Adrenal gland (tissue), 12 donors: ENCODE results near the gene SUPT7L. TPM values are rescaled to one million over a fixed set of nuclear protein-coding genes. Genes with fewer than 3 reads are reported as not detected.
"Not testable (repeated sequence)": the region's sequence is repeated elsewhere in the genome, so short reads cannot be mapped to it uniquely, and the experiment has no call there.

Source experiments
- DNase-seq, 7 donors: peaks; one replicate each; pipeline ENCODE4 v3.0.0-alpha.2; 2019 to 2020
- H3K27ac ChIP-seq, 5 donors: fragments of 200-600 bp; sonication (generic) in 4 of 5; 1 replicate in 3 of 5; 2 replicates in 2 of 5; pipeline versions ENCODE4 v1.5.1 to v1.8.0; 2016 to 2020; ENCODE audit warnings: mild to moderate bottlenecking in 1 of 5
- H3K27me3 ChIP-seq: fragments of 200-600 bp; 2 replicates; pipeline ENCODE4 v1.8.0; 2021
- H3K36me3 ChIP-seq, 2 donors: fragments of 200-600 bp; replicated peaks in 1 of 2; 1 replicate in 1 of 2; 2 replicates in 1 of 2; pipeline versions ENCODE4 v1.5.1 to v1.8.0; 2018 to 2022
- H3K4me1 ChIP-seq, 2 donors: fragments of 200-600 bp; replicated peaks in 1 of 2; 1 replicate in 1 of 2; 2 replicates in 1 of 2; pipeline versions ENCODE4 v1.5.1 to v1.8.0; 2018 to 2021
- H3K4me3 ChIP-seq, 4 donors: fragments of 200-600 bp; sonication (generic) in 3 of 4; one replicate each; pipeline ENCODE4 v1.5.1; 2016 to 2018
- H3K9me3 ChIP-seq, 3 donors: fragments of 200-600 bp; sonication (generic) in 1 of 3; replicated peaks in 1 of 3; 1 replicate in 2 of 3; 2 replicates in 1 of 3; pipeline versions ENCODE4 v1.5.1 to v1.8.0; 2016 to 2021
- CTCF ChIP-seq, 6 experiments: fragments of 450-650 bp in 4 of 6; fragments of 200-600 bp in 2 of 6; sonication (generic) in 1 of 6; IDR thresholded peaks; 1 replicate in 5 of 6; 2 replicates in 1 of 6; pipeline versions ENCODE4 v1.5.1 to v1.8.0; 2016 to 2021; ENCODE audit warnings: antibody characterized with exemption in 6 of 6, mild to moderate bottlenecking in 2 of 6, moderate library complexity in 1 of 6
- POLR2A ChIP-seq, 2 donors: fragments of 450-650 bp; IDR thresholded peaks; one replicate each; pipeline ENCODE4 v1.6.1; 2017; ENCODE audit warnings: antibody characterized with exemption in 2 of 2, mild to moderate bottlenecking in 2 of 2, moderate library complexity in 1 of 2
- WGBS, 4 donors: extraction: QIAGEN DNeasy Blood & Tissue Kit in 2 of 4; methylation state at CpG; one replicate each; pipeline versions ENCODE4 v1.1.5 to v1.1.7; 2013 to 2017; 5-methylcytosine and 5-hydroxymethylcytosine counted together
- intact Hi-C, 2 donors: fragments of 100-400 bp; cut with DNase I; formaldehyde crosslinking; loops; one replicate each; pipeline versions ENCODE4 v1.14.1 to v1.15.0; 2022 to 2023
- polyA plus RNA-seq, 3 donors: library from polyadenylated mRNA; stranded (reverse); fragments of 200-250 nt in 2 of 3; fragments of 350-450 nt in 1 of 3; fragmentation: Illumina TruSeq in 1 of 3; extraction: RNeasy Lipid Tissue Mini Kit (QIAGEN cat#74804) in 1 of 3; gene quantifications; one replicate each; pipeline ENCODE4 v1.2.3, GENCODE V29; 2013 to 2014
- total RNA-seq, 9 donors: library from RNA; depleted of rRNA in 4 of 9; stranded (reverse); fragments of >200 nt in 4 of 9; fragments of 120-200 nt in 1 of 9; fragmentation: NEBNext Ultra II Directional in 1 of 9; extraction: Animal tissue kit (Norgen Biotek cat#: 25700) in 1 of 9; gene quantifications; one replicate each; pipeline versions ENCODE4 v1.1.0 to v1.2.4, GENCODE V29; 2013 to 2023
- donor health status: healthy with polysubstance abuse.
- donor health status: Bipolar disorder and iron deficiency.
- donor health status: DM: yes; HTN: yes; CAD: no.
- donor health status: DM: no; HTN: no; CAD: no.
- donor health status: DM: no; HTN: no; CAD: no.
- donor health status: DM: yes; HTN: yes; CAD: no.

The SUPT7L gene
- total and polyA plus RNA-seq, 12 donors, result 16.6 to 51.4 (median 33.8) TPM

DNA sequence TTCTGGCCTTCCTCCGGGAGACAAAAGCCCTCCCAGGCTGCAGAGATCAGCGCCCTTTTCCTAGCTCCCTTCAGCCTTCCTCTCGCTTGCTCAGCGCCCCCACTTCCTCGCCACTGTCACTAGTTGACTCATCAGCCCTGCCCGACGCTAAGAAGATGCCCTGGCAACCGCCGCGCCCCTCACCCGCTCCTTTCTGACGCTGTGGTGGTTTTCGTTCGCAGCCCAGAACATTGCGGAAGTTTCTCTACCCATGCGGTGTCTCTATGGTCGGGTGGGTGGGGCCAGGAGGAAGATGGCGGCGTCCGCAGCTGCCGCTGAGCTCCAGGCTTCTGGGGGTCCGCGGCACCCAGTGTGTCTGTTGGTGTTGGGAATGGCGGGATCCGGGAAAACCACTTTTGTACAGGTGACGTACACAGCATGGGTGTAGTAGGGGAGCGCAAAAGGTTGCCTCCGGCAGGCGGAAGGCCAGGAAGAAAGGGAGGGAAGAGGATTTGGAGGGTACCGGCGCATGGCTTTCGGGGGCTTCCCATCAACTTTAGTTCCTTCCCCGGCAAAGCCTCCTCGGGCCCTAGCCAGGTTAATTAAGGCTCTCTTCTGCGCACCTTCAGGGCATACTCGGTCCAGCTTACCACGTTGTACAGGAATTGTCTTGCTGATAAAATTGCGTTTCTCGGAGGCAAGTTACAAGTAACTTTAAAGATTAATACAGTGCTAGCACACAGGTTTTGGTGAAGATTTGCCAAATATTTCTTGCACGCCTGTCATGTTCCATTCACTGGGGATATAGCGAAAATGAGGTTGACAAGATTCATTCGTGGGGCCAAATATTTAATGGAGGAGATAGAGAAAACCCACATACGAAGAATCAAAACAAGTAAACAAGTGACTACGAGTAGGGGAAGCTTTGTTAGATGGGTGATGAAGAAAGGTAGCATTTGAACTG lies 34.4 kb downstream of the SUPT7L start, which contains the start of the genes CCDC121 and GPN1:
Gene CCDC121 (minus strand): TSS at position 246 of the 943 bp plus-strand sequence. CDS start 1,213 bp downstream, outside the sequence.
Gene GPN1 (plus strand): TSS at position 284 of the 943 bp plus-strand sequence. CDS start 9 bp downstream, at position 293.
- intact Hi-C loops, result no loop called here
- Histone ChIP-seq H3K9me3 (no peaks in the 10 kb centered on the region), H3K4me1 (peaks cover 14 to 18% of the 10 kb centered on the region in 2 donors), H3K27ac (peak within 1 kb of the TSS; percentile 41 to 93 (median 81)), H3K27me3 (no peaks in the 10 kb centered on the region), H3K4me3 (peak within 1 kb of the TSS; percentile 25 to 93 (median 72)), H3K36me3 (peaks cover 0 to 42% of the 10 kb centered on the region in 2 donors)
- TF ChIP-seq CTCF (IDR thresholded peaks at IDR 0.05) (no peak), POLR2A (IDR thresholded peaks at IDR 0.05) (peak; percentile 55 to 60)
- DNase-seq, result peak; percentile 90 to 96 (median 95)
- WGBS, 4 donors, result 0 to 1% (median 1%) methylated on average over 24 to 44 of the region's 44 CpGs

DNA sequence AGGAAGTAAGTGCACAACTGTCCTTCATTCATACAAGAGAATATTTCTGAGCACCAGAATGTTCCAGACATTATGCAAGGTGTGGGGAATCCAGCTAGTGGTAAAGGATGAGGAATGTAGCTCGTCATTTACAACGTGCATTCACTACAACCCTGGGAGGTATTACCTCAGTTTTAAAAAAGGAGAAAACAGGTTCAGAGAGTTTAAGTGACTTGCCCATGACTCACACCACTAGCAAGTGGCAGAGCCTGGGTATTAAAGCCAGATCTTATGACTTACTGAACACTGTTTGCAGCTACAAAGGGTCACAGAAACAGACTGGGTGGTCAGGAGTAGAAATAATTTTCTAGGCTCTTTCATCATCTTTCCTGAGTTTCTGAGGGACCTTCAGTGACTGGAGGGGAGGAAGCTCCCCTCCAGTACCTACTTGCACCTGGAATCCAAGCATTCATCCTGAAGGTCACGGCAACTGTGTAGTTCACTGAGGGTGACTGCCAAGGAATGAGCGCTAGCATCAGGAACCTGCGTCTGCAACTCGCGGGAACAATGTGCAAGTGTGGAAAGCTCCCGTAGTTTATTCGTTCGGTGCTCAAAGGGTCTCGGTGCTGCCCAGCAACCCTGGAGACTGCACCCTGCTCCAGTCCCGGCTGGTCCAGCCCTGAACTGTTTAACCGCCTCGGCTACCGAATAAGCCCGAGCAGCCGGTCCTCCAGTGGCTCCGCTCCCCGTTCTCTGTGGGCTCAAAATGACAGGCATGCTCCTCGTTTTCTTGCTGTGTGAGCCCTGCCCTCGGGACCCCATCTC lies 35.2 kb downstream of the SUPT7L start:
- 2 to 13% (median 3%) methylated on average over 3 to 21 of the region's 21 CpGs for WGBS, 4 donors
- Histone ChIP-seq H3K27me3 (no peaks in the 10 kb centered on the region), H3K9me3 (no peaks in the 10 kb centered on the region), H3K27ac (peak overlapping the region; percentile 41 to 93 (median 81)), H3K4me1 (peaks cover 14 to 18% of the 10 kb centered on the region in 2 donors), H3K4me3 (peak overlapping the region; percentile 25 to 93 (median 72)), H3K36me3 (peaks cover 0 to 40% of the 10 kb centered on the region in 2 donors)
- peak; percentile 5 to 71 for TF ChIP-seq POLR2A (IDR thresholded peaks at IDR 0.05)
- TF ChIP-seq CTCF (IDR thresholded peaks at IDR 0.05), result no peak
- intact Hi-C loops, result no loop called here
- peak; percentile 23 to 57 (median 46) for DNase-seq

DNA sequence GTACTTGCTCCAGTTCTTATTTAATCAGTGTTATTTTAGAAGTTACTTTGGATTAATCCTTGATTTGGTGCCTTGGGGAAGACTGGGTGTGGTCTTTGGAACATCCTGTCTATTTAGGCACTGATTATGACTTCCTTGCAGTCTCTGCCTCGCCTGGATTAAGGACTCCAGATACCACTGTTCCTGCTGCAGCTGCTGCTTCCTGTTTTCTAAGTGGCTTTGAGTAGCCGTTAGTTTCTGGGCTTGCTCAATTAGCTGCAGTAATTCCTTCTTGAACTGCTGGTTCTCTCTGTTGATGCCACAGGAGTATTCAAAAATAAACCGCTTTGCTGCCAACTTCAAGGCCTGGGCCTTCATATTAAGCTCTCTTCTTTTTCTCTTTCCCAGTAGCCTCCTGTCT lies 36.5 kb downstream of the SUPT7L start:
- Histone ChIP-seq H3K4me1 (peaks cover 14 to 18% of the 10 kb centered on the region in 2 donors), H3K27ac (peak overlapping the region in 2 of 5 donors; percentile 36 to 93), H3K36me3 (peaks cover 0 to 28% of the 10 kb centered on the region in 2 donors)
- WGBS, 4 donors, result 57 to 79% (median 60%) methylated on average over 3 of the region's 3 CpGs
- intact Hi-C loops, H3K4me3 ChIP-seq, H3K27me3 ChIP-seq, DNase-seq, H3K9me3 ChIP-seq: not testable (repeated sequence)

- peak overlapping the region in 1 of 5 donors; percentile 36 for H3K27ac ChIP-seq
- H3K9me3 ChIP-seq, H3K4me3 ChIP-seq, intact Hi-C loops, H3K27me3 ChIP-seq, DNase-seq: not testable (repeated sequence)
- 86 to 96% (median 92%) methylated on average over 1 of the region's 1 CpG for WGBS, 4 donors
- peaks cover 0 to 26% of the 10 kb centered on the region in 2 donors for H3K36me3 ChIP-seq
- peaks cover 14 to 18% of the 10 kb centered on the region in 2 donors for H3K4me1 ChIP-seq
These were observed 37.1 kb downstream of the SUPT7L start for GRCh38 chr2:27626323-27626722.

GRCh38 chr2:27624943-27625342 lies 38.5 kb downstream of the SUPT7L start:
- Histone ChIP-seq H3K36me3 (peaks cover 0 to 29% of the 10 kb centered on the region in 2 donors), H3K4me1 (peaks cover 14 to 17% of the 10 kb centered on the region in 2 donors), H3K9me3 (no peaks in the 10 kb centered on the region), H3K27ac (no peak overlapping the region), H3K4me3 (no peak overlapping the region), H3K27me3 (no peaks in the 10 kb centered on the region)
- no peak for TF ChIP-seq CTCF (IDR thresholded peaks at IDR 0.05)
- TF ChIP-seq POLR2A (IDR thresholded peaks at IDR 0.05), result no peak
- no peak for DNase-seq
- intact Hi-C loops, result no loop called here
